Measurements from ENCODE around the gene TPPP2.

- TF ChIP-seq CTCF (conservative IDR thresholded peaks at IDR 0.05 in 1 of 2, IDR thresholded peaks at IDR 0.05 in 1 of 2; ENCODE audit: low read depth in 1 of 2, low read length in 2 of 2) (no peak), EZH2 (IDR thresholded peaks at IDR 0.05; ENCODE audit: low read length, missing control alignments) (no peak)
Observed at GRCh38 chr14:21017528-21018245, 12.3 kb upstream of the TPPP2 start.

Measured in fibroblast of lung (primary cell).